ENCODE measurements around the gene BCL2L2.

- TF ChIP-seq, protein P1, sequence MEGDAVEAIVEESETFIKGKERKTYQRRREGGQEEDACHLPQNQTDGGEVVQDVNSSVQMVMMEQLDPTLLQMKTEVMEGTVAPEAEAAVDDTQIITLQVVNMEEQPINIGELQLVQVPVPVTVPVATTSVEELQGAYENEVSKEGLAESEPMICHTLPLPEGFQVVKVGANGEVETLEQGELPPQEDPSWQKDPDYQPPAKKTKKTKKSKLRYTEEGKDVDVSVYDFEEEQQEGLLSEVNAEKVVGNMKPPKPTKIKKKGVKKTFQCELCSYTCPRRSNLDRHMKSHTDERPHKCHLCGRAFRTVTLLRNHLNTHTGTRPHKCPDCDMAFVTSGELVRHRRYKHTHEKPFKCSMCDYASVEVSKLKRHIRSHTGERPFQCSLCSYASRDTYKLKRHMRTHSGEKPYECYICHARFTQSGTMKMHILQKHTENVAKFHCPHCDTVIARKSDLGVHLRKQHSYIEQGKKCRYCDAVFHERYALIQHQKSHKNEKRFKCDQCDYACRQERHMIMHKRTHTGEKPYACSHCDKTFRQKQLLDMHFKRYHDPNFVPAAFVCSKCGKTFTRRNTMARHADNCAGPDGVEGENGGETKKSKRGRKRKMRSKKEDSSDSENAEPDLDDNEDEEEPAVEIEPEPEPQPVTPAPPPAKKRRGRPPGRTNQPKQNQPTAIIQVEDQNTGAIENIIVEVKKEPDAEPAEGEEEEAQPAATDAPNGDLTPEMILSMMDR (IDR thresholded peaks at IDR 0.05; ENCODE audit: insufficient read depth, low read depth, low read length): no peak
- TF ChIP-seq EZH2 (IDR thresholded peaks at IDR 0.05; ENCODE audit: insufficient read depth, low read length): no peak
Measured at GRCh38 chr14:23320584-23321571, 14.2 kb downstream of the BCL2L2 start, which contains the start of gene PABPN1.

All from astrocyte (in vitro differentiated cells and primary cell).